GM10248 (cell line): ENCODE measurements around the gene ANKDD1A.

Experiments
- CTCF ChIA-PET: fragments of 300-600 bp; sonication (Branson Sonifier 250); formaldehyde crosslinking; extraction: SDS; loops from one replicate; lab custom pipeline; 2021; ENCODE audit warnings: antibody characterized with exemption; lab: Yijun Ruan, JAX
- POLR2A ChIA-PET: fragments of 350-650 bp; sonication (Branson Sonifier 250); formaldehyde crosslinking; extraction: SDS; loops from one replicate; lab custom pipeline; 2020; ENCODE audit warnings: antibody characterized with exemption; lab: Yijun Ruan, JAX
- DNase-seq: peaks from one replicate; pipeline ENCODE4 v3.0.0; 2012; ENCODE audit errors: extremely low spot score
- TF ChIP-seq, protein P1 (sequence below): IDR thresholded peaks from 2 replicates; pipeline ENCODE4 v1.5.1; 2012; ENCODE audit warnings: mild to moderate bottlenecking, low read depth; ENCODE audit errors: extremely low read depth, missing control alignments, control extremely low read depth

Gene ANKDD1A

DNA sequence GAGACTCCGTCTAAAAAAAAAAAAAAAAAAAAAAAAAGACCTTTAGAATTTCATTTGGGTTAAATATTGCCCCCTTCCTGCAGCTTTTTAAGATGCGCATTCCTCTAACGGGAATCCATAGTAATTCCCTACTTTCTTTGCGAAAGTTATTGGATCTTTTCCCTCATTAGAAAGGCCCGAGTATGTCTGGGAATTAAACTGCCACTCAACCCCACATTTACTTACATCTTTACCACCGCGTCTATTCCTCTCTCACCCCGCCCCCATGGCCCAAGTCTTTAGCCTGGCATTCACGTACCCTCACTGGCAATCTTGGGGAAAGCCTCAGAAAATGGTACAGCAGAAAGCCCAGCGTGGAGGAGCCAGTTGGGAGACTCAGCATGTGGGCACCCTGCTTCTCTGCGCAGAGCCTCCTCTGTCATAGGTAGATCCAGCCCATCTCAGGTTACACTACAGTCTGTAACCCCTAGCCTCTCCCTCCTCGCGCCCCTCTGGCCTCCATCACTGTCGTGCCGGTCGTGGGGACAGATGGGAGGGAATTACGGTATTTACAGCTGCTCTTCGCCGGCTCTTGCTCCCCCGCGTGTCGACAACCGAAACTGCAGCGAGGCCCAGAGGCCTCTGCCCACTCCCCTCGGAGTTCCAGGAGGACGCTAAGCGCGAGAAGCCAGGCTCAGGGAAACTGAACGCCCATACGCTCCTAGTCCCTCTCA is 6.4 kb upstream of the ANKDD1A start:
- TF ChIP-seq, protein P1, sequence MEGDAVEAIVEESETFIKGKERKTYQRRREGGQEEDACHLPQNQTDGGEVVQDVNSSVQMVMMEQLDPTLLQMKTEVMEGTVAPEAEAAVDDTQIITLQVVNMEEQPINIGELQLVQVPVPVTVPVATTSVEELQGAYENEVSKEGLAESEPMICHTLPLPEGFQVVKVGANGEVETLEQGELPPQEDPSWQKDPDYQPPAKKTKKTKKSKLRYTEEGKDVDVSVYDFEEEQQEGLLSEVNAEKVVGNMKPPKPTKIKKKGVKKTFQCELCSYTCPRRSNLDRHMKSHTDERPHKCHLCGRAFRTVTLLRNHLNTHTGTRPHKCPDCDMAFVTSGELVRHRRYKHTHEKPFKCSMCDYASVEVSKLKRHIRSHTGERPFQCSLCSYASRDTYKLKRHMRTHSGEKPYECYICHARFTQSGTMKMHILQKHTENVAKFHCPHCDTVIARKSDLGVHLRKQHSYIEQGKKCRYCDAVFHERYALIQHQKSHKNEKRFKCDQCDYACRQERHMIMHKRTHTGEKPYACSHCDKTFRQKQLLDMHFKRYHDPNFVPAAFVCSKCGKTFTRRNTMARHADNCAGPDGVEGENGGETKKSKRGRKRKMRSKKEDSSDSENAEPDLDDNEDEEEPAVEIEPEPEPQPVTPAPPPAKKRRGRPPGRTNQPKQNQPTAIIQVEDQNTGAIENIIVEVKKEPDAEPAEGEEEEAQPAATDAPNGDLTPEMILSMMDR = peak; percentile 93
- ChIA-PET POLR2A (no interaction called here), CTCF (interaction anchor here (0.7 to 5.5 kb wide), 25 partner anchors 10 to 195 kb away, joined by 3 to 52 read pairs (median 4); partner anchors contain the start of gene PIF1)
- peak; percentile 85 for DNase-seq

DNA sequence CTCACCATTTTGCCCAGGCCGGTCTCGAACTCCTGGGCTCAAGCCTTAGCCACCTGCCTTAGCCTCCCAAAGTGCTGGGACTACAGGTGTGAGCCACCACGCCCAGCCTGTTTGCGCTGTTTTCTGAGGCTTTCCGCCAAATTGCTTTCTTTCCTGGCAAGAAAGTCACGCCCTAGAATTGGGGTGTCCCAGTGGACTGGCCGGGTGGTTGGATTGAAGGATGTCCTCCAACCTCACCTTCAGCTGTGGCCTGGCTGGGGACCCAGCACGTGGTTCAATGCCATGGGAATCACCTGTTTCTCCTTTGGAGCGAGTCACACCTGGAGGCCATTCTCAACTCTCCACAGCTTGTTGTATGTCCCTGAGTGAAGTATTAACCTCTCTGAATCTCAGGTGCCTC is 5.8 kb upstream of the ANKDD1A start:
- ChIA-PET CTCF (interaction anchor here (0.9 to 5.5 kb wide), 23 partner anchors 10 to 196 kb away, joined by 3 to 52 read pairs (median 5); partner anchors contain the start of gene PIF1), POLR2A (no interaction called here)
- no peak for DNase-seq
- TF ChIP-seq, protein P1 = peak; percentile 2

DNA sequence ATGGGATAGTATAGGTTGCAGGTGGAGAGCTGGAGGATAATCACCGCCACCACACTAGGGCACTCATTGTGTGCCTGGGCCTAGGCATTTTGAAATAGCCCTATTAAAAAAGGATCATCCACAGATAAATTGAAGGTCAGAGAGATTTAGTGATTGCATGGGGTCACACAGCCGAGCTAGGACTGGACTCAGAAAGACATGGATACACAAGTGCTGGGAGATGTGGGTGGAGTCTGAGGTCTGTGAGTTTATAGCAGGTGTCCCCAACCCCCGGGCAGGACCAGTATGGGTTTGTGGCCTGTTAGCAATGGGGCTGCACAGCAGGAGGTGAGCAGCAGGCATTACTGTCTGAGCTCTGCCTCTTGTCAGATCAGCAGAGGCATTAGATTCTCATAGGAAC is 5.3 kb upstream of the ANKDD1A start:
- no peak for DNase-seq
- ChIA-PET CTCF (interaction anchor here (0.9 to 5.5 kb wide), 16 partner anchors 9 to 185 kb away, joined by 3 to 52 read pairs (median 10); partner anchors contain the start of gene PIF1), POLR2A (no interaction called here)
- TF ChIP-seq, protein P1 = no peak

DNA sequence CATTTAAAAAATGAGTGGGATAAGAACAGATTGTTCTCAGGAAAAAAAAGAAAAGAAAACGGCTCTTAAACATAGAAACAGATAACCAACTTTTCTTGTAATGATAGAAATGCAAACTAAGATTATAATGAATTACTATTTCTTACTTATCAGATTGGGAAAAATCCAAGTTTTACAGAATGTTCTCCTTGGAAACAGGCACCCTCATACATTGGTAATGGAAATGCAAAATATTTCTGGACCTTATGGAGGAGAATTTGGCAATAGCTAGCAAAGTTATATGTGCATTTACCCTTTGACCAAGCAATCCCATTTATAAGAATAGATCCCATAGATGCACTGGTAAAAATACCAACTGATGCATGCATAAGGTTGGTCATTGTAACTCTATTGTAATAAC is 3.7 kb upstream of the ANKDD1A start:
- ChIA-PET POLR2A (no interaction called here), CTCF (interaction anchor here (0.6 to 5.5 kb wide), 8 partner anchors 11 to 180 kb away, joined by 3 to 50 read pairs (median 3); no protein-coding TSS in a partner anchor)

DNA sequence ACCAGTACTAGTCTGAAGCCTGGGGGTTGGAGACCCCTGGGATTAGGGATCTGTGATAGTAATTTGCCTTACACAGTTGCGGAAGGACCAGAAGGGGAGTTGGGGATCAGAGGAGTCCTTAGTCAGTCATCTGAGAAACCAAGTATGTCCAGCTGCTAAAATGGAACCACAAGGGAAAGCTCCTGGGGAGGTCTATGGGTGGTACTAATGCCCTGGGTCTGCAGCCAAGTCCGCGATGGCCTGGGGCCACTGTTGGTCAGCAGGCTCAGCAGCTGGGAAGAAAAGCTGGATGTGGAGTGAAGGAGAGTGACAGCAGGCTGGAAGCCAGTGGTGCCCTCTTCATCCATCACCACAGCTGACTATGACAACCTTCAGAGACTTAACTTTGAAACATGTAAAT is 2.2 kb upstream of the ANKDD1A start:
- TF ChIP-seq, protein P1 = no peak
- DNase-seq = no peak
- ChIA-PET POLR2A (interaction anchor here (0.7 kb wide), 1 partner anchor 89 kb away, joined by 4 read pairs; no protein-coding TSS in a partner anchor), CTCF (interaction anchor here (1.4 to 1.5 kb wide), 3 partner anchors 14 to 169 kb away, joined by 3 read pairs; no protein-coding TSS in a partner anchor)

More for the DNA sequence above, 3.7 kb upstream of the ANKDD1A start:
- TF ChIP-seq, protein P1 = no peak
- no peak for DNase-seq

DNA sequence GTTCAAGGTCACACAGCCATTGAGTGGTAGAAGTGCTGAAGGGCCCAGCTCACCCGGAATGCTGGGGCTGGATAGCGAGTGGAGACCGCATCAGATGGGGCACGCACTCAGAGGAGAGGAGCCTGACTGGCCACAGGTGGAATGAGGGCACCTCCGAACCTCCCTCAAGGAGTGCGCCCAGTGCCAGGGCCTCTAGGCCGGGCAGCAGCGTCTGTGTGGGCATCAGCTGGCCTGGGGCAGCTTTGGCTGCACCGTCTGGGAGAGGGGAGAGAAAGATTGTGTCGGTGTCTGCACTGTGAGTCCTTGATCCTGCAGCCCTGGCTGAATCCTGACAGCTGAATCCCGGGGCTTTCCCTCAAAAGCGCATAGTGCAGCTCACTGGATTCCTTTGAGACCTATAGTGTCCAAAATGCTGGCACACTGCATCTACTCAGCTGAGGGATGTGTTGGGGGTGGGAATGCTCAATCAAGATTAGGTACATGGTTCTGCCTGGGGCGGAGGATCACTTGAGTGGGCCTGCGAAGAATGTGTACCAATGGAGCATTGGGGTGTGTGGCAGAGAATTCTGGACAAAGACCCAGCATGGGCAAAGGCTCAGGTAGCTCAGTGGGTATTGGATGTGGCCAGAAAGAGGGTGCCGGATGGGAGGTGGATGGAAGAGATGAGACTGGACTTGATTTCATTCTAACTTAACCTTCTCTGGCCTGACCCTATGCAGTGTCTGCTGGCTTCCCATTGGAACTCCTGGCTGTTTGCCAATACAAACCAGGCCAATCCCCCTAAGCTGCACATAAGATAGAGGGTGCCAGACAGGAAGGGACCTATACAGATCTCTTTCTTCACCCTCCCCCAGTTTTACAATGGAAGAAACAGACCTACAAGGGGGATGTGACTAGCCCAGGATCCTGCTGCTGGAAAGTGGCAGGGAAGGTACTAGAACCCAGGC is 950 bp downstream of the ANKDD1A start:
- ChIA-PET POLR2A (no interaction called here), CTCF (interaction anchor here (1.3 to 2.1 kb wide), 9 partner anchors 8 to 185 kb away, joined by 3 to 7 read pairs (median 4); no protein-coding TSS in a partner anchor)
- TF ChIP-seq, protein P1 = no peak
- no peak for DNase-seq
